LoVo (cell line): Measurements from ENCODE around the gene FNIP2.

Experiments used
- DNase-seq: peaks from one replicate; pipeline ENCODE4 v3.0.0-alpha.2; 2016; ENCODE audit warnings: low spot score

Gene FNIP2

DNA sequence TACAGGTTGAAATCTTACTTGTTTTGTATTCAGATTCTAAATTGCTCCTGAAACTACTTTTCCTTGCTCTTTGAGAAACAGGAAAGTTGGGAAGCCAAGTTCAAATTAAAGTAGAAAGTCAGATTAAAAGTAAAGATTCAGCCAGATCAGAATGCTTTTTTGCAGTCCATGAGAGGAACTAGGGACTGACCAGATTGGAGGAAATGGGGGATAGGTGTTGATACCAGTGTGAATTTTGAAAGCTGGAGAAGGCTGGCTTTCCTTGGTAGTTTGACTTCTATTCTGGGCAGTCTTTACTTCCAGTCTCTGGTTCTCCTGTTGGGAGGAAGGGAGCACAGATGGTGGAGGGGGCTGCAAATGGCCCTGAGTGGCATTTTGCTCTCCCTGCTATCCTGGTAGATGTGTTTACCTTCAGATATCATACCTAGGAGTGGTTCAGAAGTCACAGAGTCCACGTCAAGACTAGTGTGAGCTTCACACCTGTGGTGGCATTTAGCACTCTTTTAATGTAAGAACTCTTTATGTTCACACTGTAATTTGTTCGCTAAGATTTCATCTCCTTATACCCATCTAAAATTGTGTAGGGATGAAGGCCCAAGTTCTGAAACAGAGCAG is 68.8 kb downstream of the FNIP2 start:
- no peak for DNase-seq

DNA sequence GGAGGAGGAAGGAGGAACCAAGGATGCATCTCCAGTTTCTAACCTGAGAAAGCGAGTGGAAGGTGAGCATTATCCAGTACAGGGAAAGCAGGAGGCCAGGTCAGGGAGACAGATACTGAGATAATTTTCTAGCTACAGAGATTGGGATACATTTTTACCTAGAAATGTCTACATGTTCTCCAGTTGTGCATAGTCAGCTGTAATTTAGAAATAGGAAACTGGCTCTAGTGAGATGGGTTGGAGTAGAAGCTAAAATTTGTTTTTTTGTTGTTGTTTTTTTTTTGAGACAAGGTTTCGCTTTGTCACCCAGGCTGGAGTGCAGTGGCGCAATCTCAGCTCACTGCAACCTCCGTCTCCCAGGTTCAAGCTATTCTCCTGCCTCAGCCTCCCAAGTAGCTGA is 71.3 kb downstream of the FNIP2 start:
- no peak for DNase-seq

DNA sequence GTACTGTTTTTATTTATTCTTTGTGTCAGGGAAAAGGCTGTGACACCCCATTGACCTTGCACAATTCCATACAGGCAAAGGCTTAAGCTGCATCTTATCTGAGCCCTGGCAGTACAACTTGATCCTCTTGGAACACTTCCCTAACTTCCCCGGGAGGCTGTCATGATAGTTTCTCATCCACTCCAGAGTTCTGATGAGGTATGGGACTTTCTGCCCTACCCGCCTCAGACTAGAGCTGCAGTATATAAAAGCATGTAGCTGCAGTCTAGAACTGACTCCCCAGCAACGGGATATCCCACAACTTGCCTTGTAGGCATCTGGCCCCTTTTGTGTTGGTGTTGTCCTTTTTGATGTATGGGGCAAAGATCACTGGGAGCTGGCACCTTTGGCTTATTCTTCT is 72.7 kb downstream of the FNIP2 start:
- no peak for DNase-seq

- no peak for DNase-seq
Observed at GRCh38 chr4:158845311-158846041, 76.7 kb downstream of the FNIP2 start.

DNA sequence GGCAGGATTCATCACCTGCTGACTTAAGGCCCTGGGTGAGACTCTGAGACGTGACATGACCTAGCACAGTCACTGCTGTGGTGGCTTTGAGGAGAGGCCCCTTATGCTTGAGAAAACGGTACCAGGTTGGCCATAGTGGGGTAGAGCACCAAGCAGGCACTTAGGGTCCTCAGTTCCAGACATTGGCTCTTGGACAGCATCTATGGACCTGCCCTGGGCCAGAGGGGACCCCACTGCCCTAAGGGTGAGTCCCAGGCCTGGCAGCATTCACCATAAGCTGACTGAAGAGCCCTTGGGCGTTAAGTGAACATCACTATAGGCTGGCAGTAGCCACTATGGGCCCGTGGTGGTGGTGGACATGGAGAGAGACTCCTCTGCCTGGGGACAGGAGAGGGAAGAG is 78.7 kb downstream of the FNIP2 start:
- DNase-seq, result no peak

DNA sequence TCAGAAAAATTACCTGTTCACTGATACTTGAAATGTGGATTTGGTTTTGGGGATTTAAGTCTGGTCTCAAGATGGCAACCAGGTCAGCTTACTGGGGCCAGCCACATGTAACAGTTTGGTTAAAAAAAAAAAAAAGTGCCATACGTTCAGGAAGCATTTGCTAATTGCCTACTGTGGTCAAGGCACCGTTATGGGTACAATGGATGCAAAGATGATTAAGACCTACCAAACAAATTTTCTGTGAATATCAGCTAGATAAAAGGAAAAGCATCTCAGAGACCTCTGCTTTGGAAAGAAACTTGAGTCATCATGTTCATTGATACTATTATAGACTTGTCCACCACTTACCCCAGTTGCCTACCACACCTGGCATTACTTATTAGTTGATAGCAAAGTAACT is 80.9 kb downstream of the FNIP2 start:
- no peak for DNase-seq

DNA sequence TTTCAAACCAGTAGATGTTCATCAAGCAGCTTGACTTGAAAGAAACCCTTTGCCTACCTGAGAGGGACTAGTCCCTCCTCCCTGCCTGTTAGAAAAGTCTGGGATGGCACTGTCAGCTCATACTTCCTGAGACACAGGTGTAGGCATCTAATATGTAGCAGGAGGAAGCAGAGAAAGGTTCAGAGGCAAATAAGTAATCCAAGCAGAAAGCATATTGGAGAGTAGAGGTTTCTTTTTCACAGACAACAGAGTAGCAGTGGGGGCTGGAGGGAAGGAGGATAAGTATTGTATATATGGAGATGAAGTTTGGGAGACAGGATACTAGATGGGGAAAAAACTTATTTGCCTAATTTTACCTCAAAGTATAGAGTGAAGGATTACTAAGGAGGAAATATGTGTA is 81.5 kb downstream of the FNIP2 start:
- DNase-seq, result no peak

DNA sequence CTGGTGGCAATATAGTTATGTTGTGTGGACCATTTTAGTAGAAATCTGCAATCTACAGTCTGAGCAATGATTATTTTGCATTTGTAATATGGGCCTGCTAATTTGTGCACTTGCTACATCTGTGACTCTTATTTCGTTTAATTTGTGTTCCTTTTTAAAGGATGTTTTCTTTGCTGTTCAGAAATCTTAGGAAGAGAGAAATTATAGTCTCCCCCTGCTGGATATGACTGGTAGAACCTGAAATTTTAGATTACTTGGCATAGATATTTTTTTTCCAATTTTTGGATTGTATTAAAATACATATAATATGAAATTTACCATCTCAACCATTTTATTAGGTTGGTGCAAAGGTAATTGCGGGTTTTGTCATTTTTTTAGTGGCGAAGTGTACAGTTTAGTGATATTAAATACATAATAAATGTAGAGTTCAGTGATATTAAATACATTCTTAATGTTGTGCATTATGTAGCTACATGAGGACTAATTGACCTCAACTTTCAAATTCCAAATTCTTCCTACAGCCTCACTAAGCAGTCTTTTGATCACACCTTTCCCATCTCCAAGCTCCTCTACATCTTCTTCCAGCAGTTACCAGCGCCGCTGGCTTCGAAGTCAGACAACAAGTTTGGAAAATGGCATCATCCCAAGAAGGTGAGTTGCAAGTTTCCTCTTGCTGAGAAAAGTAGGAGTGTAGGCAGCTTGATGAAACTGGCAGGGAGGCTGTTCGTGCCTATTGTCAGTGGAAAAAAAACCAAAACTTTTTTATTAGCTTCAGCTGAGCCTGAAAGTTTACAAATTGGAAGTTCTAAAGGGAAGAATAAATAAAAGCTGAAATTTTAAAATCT is 82.2 kb downstream of the FNIP2 start:
- peak; percentile 32 for DNase-seq

GRCh38 chr4:158854236-158854635 is 85.4 kb downstream of the FNIP2 start:
- no peak for DNase-seq

DNA sequence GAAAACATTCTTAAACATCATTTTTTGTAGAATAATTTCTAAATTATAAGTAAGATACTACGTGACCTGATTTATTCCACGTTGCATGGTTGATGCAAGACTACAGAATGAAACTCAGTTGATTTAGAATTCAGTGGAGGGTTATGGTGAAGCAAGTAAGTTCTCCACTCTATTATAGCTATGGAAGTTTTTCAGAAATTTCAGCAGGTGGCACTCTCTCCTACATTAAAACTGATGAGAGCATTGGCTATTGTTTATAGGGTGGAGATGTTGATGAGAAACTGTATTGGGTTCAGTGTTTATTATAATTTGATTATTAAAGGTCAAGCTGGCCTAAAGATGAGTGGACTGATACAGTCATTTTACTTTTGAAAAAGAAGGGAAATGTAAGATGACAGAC is 88.0 kb downstream of the FNIP2 start:
- DNase-seq, result peak; percentile 51

- no peak for DNase-seq
Observed at GRCh38 chr4:158857951-158858350, 89.1 kb downstream of the FNIP2 start.

GRCh38 chr4:158858410-158859199 is 89.8 kb downstream of the FNIP2 start:
- no peak for DNase-seq

- no peak for DNase-seq
Observed at GRCh38 chr4:158859661-158860060, 90.8 kb downstream of the FNIP2 start.

GRCh38 chr4:158860856-158861255 is 92.0 kb downstream of the FNIP2 start:
- no peak for DNase-seq

- DNase-seq, result no peak
Observed at GRCh38 chr4:158861281-158861680, 92.5 kb downstream of the FNIP2 start.

DNA sequence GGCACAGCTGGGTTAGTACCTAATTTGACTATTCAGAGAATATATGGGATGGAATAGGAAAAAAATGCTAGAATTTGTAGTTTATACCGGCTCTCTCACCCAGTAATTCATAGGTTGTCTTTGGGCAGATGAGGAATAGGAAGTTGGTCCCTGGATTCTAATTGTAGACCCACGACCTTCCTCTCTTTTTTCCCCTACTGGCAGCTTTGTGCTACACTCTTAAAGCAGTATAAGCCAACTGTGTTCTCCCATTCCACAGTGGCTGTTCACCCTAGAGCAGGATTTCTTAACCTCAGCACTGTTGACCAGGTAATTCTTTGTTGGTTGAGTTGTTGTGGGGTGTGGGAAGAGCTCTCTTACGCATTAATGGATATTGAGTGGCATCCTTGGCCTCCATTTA is 92.9 kb downstream of the FNIP2 start:
- DNase-seq, result no peak

DNA sequence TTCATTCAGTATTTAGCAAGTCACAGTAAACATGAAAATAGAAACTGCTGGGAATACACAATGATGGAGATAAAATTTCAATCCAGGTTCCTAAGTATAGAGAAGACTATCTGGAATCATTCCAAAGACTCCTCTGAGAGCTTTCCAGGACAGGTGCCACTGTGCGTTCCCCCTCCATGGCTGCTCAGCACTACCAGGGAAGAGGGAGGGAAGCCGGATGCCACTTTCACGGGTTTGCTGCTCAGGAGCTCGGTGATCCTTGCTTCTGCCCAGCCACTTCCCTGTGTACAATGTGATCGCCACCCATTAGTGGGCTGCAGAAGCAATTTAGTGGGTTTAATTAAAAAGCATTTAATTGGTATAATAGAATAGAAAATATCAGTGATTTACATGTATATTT is 94.5 kb downstream of the FNIP2 start:
- DNase-seq, result no peak

GRCh38 chr4:158865520-158866177 is 96.8 kb downstream of the FNIP2 start:
- no peak for DNase-seq

GRCh38 chr4:158869001-158869400 is 100.2 kb downstream of the FNIP2 start:
- DNase-seq, result no peak

DNA sequence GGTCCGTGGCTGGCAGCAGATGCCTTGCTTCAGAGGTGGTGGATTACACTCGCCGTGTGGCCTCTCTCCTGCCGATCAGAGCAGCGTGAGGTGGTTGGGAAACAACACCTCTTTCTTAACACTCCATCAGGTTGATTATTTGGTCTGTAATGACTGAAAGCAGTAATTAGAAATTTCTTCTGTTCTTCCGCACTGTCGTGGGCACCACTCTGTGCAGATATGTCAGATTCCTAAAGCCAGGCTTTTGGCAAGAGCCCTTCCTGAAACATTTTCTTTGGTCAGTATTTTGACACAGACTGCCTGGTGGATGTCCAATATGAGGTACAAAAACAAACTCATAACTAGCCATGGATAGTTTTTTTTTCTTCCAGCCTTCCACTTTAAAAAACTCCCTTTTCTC is 100.9 kb downstream of the FNIP2 start:
- DNase-seq, result no peak

GRCh38 chr4:158870282-158870625 is 101.4 kb downstream of the FNIP2 start:
- DNase-seq, result no peak
